Cardiac fibroblast (primary cell): Measurements from ENCODE around the gene MIPOL1.
"Not testable (repeated sequence)": the region's sequence is repeated elsewhere in the genome, so short reads cannot be mapped to it uniquely, and the experiment has no call there.

ENCODE experiments used
- DNase-seq, 2 donors: peaks; one replicate each; pipeline versions ENCODE4 v3.0.0 to v3.0.0-alpha.2; 2010; ENCODE audit warnings: low read depth in 2 of 2
- H3K4me3 ChIP-seq, 2 donors: replicated peaks in 1 of 2; 1 replicate in 1 of 2; 2 replicates in 1 of 2; pipeline ENCODE4 v1.5.1; 2011; ENCODE audit warnings: low read depth in 2 of 2, low read length in 2 of 2, mild to moderate bottlenecking in 2 of 2, moderate library complexity in 1 of 2
- CTCF ChIP-seq: IDR thresholded peaks from one replicate; pipeline ENCODE4 v1.5.1; 2011; ENCODE audit warnings: low read depth, mild to moderate bottlenecking, low read length, inconsistent platforms

The MIPOL1 gene

GRCh38 chr14:37369425-37369824, 171.7 kb downstream of the MIPOL1 start:
- no peak for DNase-seq

GRCh38 chr14:37375566-37375965, 177.8 kb downstream of the MIPOL1 start:
- DNase-seq = no peak
- TF ChIP-seq CTCF = no peak
- no peak overlapping the region for H3K4me3 ChIP-seq

More at GRCh38 chr14:37369425-37369824, 171.7 kb downstream of the MIPOL1 start:
- no peak for TF ChIP-seq CTCF
- H3K4me3 ChIP-seq = no peak overlapping the region

- no peak for DNase-seq
- no peak overlapping the region for H3K4me3 ChIP-seq
- TF ChIP-seq CTCF = no peak
These were observed 179.3 kb downstream of the MIPOL1 start for GRCh38 chr14:37376944-37377609.

GRCh38 chr14:37384870-37385596, 187.3 kb downstream of the MIPOL1 start:
- TF ChIP-seq CTCF = no peak

GRCh38 chr14:37397157-37397940, 199.6 kb downstream of the MIPOL1 start:
- not testable (repeated sequence) for H3K4me3 ChIP-seq, DNase-seq

More at GRCh38 chr14:37384870-37385596, 187.3 kb downstream of the MIPOL1 start:
- DNase-seq = no peak
- H3K4me3 ChIP-seq = no peak overlapping the region

GRCh38 chr14:37397941-37398215, 200.1 kb downstream of the MIPOL1 start:
- TF ChIP-seq CTCF = no peak
- DNase-seq = no peak
- H3K4me3 ChIP-seq = no peak overlapping the region

- no peak overlapping the region for H3K4me3 ChIP-seq
- TF ChIP-seq CTCF = no peak
- no peak for DNase-seq
These were observed 201.8 kb downstream of the MIPOL1 start for GRCh38 chr14:37399517-37399916.
